B cell (primary cell): ENCODE data around the gene RBM6. TPM values are rescaled to one million over a fixed set of nuclear protein-coding genes. Genes with fewer than 3 reads are reported as not detected.

Experiments
- ATAC-seq: fragments of 200-7000 bp; cut with Tn5 transposase; one replicate; pipeline ENCODE4 v1.10.0; 2021; ENCODE audit warnings: low read depth, mild to moderate bottlenecking, moderate number of reproducible peaks, moderate library complexity
- CTCF ChIA-PET: fragments of 350-600 bp; sonication (Branson Sonifier 250); formaldehyde crosslinking; loops from one replicate; lab custom pipeline; 2021; ENCODE audit warnings: antibody characterized with exemption, inconsistent platforms; lab: Charles Lee
- POLR2A ChIA-PET: fragments of 350-600 bp; sonication (Branson Sonifier 250); formaldehyde crosslinking; loops from one replicate; lab custom pipeline; 2021; ENCODE audit warnings: antibody characterized with exemption; lab: Charles Lee
- DNase-seq: peaks from one replicate; pipeline ENCODE4 v3.0.0; 2013
- H2AFZ ChIP-seq: 2 replicates; pipeline ENCODE4 v1.6.1; 2012; ENCODE audit warnings: mild to moderate bottlenecking, low read depth, low read length; ENCODE audit not compliant: insufficient read depth, poor library complexity, severe bottlenecking
- H3K27ac ChIP-seq, 2 donors: 1 replicate in 1 of 2; 2 replicates in 1 of 2; pipeline ENCODE4 v1.5.1; 2012 to 2013; ENCODE audit warnings: low read length in 2 of 2, mild to moderate bottlenecking in 2 of 2, moderate library complexity in 1 of 2
- H3K27me3 ChIP-seq, 4 experiments: fragments of 200-600 bp in 1 of 4; sonication (generic) in 1 of 4; replicated peaks in 1 of 4; 1 replicate in 2 of 4; 2 replicates in 2 of 4; pipeline versions ENCODE4 v1.6.1 to v1.7.0; 2013 to 2016; ENCODE audit warnings: low read length in 3 of 4, mild to moderate bottlenecking in 2 of 4, mixed read lengths in 1 of 4, moderate library complexity in 1 of 4; ENCODE audit not compliant: insufficient read depth in 4 of 4, control insufficient read depth in 3 of 4; ENCODE audit errors: control extremely low read depth in 1 of 4
- H3K36me3 ChIP-seq, 2 experiments: replicated peaks in 1 of 2; 1 replicate in 1 of 2; 2 replicates in 1 of 2; pipeline versions ENCODE4 v1.6.1 to v1.7.1; 2013; ENCODE audit warnings: low read length in 1 of 2; ENCODE audit not compliant: insufficient read depth in 2 of 2, control insufficient read depth in 1 of 2; ENCODE audit errors: control extremely low read depth in 1 of 2, extremely low read depth in 1 of 2
- H3K4me1 ChIP-seq, 2 donors: fragments of 200-600 bp in 1 of 2; sonication (generic) in 1 of 2; 1 replicate in 1 of 2; 2 replicates in 1 of 2; pipeline versions ENCODE4 v1.5.1 to v1.6.1; 2013 to 2017; ENCODE audit warnings: low read length in 2 of 2; ENCODE audit not compliant: control insufficient read depth in 2 of 2, insufficient read depth in 2 of 2
- H3K4me2 ChIP-seq: replicated peaks from 2 replicates; pipeline ENCODE3; 2012; ENCODE audit warnings: mild to moderate bottlenecking, low read depth, low read length; ENCODE audit not compliant: poor library complexity, severe bottlenecking
- H3K4me3 ChIP-seq, 5 experiments: fragments of 200-600 bp in 1 of 5; sonication (generic) in 1 of 5; 1 replicate in 3 of 5; 2 replicates in 2 of 5; pipeline versions ENCODE4 v1.5.1 to v1.7.0; 2011 to 2016; ENCODE audit warnings: low read length in 4 of 5, mild to moderate bottlenecking in 4 of 5, low read depth in 2 of 5, control low read depth in 1 of 5, moderate library complexity in 1 of 5; ENCODE audit not compliant: insufficient read depth in 1 of 5; ENCODE audit errors: control extremely low read depth in 1 of 5, extremely low read depth in 1 of 5
- H3K79me2 ChIP-seq: fragments of 200-600 bp; sonication (generic); one replicate; pipeline ENCODE4 v1.6.0; 2016; ENCODE audit warnings: low read length; ENCODE audit not compliant: control insufficient read depth, insufficient read depth
- H3K9ac ChIP-seq: fragments of 200-600 bp; sonication (generic); 2 replicates; pipeline ENCODE4 v1.6.1; 2017; ENCODE audit warnings: mild to moderate bottlenecking, low read length, moderate library complexity
- H3K9me3 ChIP-seq, 3 donors: one replicate each; pipeline versions ENCODE4 v1.6.1 to v1.7.1; 2013; ENCODE audit warnings: low read length in 2 of 3; ENCODE audit not compliant: control insufficient read depth in 2 of 3, insufficient read depth in 1 of 3; ENCODE audit errors: control extremely low read depth in 1 of 3
- H4K20me1 ChIP-seq: 2 replicates; pipeline ENCODE4 v1.6.0; 2012; ENCODE audit warnings: mild to moderate bottlenecking, low read length; ENCODE audit not compliant: insufficient read depth, control insufficient read depth, poor library complexity, severe bottlenecking
- H3K27ac Mint-ChIP-seq: one replicate; pipeline ENCODE4 v1.8.0; 2021; ENCODE audit warnings: mixed read lengths
- H3K27me3 Mint-ChIP-seq: one replicate; pipeline ENCODE4 v1.8.0; 2021; ENCODE audit warnings: mixed read lengths
- H3K4me1 Mint-ChIP-seq: one replicate; pipeline ENCODE4 v1.8.0; 2021; ENCODE audit warnings: mixed read lengths
- H3K4me3 Mint-ChIP-seq: one replicate; pipeline ENCODE4 v1.8.0; 2021; ENCODE audit warnings: mixed read lengths
- H3K9me3 Mint-ChIP-seq: one replicate; pipeline ENCODE4 v1.8.0; 2022; ENCODE audit warnings: mixed read lengths; ENCODE audit not compliant: insufficient read depth
- CTCF ChIP-seq: fragments of 200-600 bp; IDR thresholded peaks from one replicate; pipeline ENCODE4 v1.8.0; 2022; ENCODE audit warnings: antibody characterized with exemption, mild to moderate bottlenecking
- EZH2 ChIP-seq: IDR thresholded peaks from 2 replicates; pipeline ENCODE4 v1.6.1; 2012; ENCODE audit warnings: borderline replicate concordance, low read depth, mild to moderate bottlenecking, moderate library complexity, low read length; ENCODE audit not compliant: insufficient read depth, poor library complexity, severe bottlenecking
- WGBS: methylation state at CpG from one replicate; pipeline ENCODE4 v1.1.5; 2013; ENCODE audit warnings: missing lambda C conversion rate; ENCODE audit not compliant: insufficient coverage; 5-methylcytosine and 5-hydroxymethylcytosine counted together
- intact Hi-C: fragments of 100-400 bp; cut with micrococcal nuclease; formaldehyde crosslinking; loops from one replicate; pipeline ENCODE4 v1.10.0; 2022
- polyA plus RNA-seq: library from polyadenylated mRNA; depleted of rRNA; stranded (reverse); fragments of >200 nt; gene quantifications from 2 replicates; pipeline ENCODE4 v1.2.3, GENCODE V29; 2012
- total RNA-seq, 2 donors: library from RNA; stranded (reverse); fragments of 120-200 nt in 1 of 2; gene quantifications; 1 replicate in 1 of 2; 2 replicates in 1 of 2; pipeline versions ENCODE4 v1.2.3 to v1.2.4, GENCODE V29; 2013 to 2022

The RBM6 gene
- total and polyA plus RNA-seq, 2 donors (not counting 1 experiment from before 2014, with no cell fraction given) = 223 to 285 TPM

GRCh38 chr3:50003824-50004223 is 63.9 kb downstream of the RBM6 start:
- ATAC-seq (no peak), DNase-seq (no peak)
- Histone ChIP-seq H2AFZ (no peak overlapping the region), H3K27ac (no peak overlapping the region), H3K36me3 (peaks cover 9 to 40% of the 10 kb centered on the region in 2 experiments), H3K79me2 (peaks cover 30% of the 10 kb centered on the region), H3K9ac (no peak overlapping the region), H3K4me1 (no peaks in the 10 kb centered on the region), H3K27me3 (no peaks in the 10 kb centered on the region), H3K4me3 (no peak overlapping the region), H3K9me3 (no peaks in the 10 kb centered on the region), H3K4me2 (no peak overlapping the region), H4K20me1 (peaks cover 7% of the 10 kb centered on the region)
- Mint-ChIP-seq H3K9me3 (no peaks in the 10 kb centered on the region), H3K27me3 (no peaks in the 10 kb centered on the region), H3K4me1 (no peaks in the 10 kb centered on the region), H3K4me3 (no peak overlapping the region), H3K27ac (no peak overlapping the region)
- WGBS = 20% methylated on average over 1 of the region's 1 CpG
- intact Hi-C loops = no loop called here
- no peak for TF ChIP-seq CTCF
- TF ChIP-seq EZH2 = no peak
- ChIA-PET POLR2A (interaction anchor here (0.7 kb wide), 1 partner anchor 498 kb away, joined by 3 read pairs; no protein-coding TSS in a partner anchor), CTCF (no interaction called here)

- 83% methylated on average over 1 of the region's 1 CpG for WGBS
- ChIA-PET CTCF (no interaction called here), POLR2A (interaction anchor here (0.6 kb wide), 1 partner anchor 73 kb away, joined by 3 read pairs; no protein-coding TSS in a partner anchor)
- TF ChIP-seq CTCF (no peak), EZH2 (no peak)
- Histone ChIP-seq H3K27ac (no peak overlapping the region), H3K9me3 (no peaks in the 10 kb centered on the region), H3K4me2 (no peak overlapping the region), H3K4me1 (no peaks in the 10 kb centered on the region), H3K9ac (no peak overlapping the region), H3K4me3 (no peak overlapping the region), H2AFZ (no peak overlapping the region), H3K79me2 (peaks cover 29% of the 10 kb centered on the region), H3K36me3 (peaks cover 6 to 35% of the 10 kb centered on the region in 2 experiments), H3K27me3 (no peaks in the 10 kb centered on the region), H4K20me1 (peaks cover 7% of the 10 kb centered on the region)
- H3K9me3 Mint-ChIP-seq = no peaks in the 10 kb centered on the region
- no peak for DNase-seq
- H3K27me3 Mint-ChIP-seq = no peaks in the 10 kb centered on the region
- no peak overlapping the region for H3K4me3 Mint-ChIP-seq
- no peak for ATAC-seq
- intact Hi-C loops = no loop called here
- H3K4me1 Mint-ChIP-seq = no peaks in the 10 kb centered on the region
- H3K27ac Mint-ChIP-seq = no peak overlapping the region
Measured at GRCh38 chr3:50008931-50009330, 69.0 kb downstream of the RBM6 start.
